ENCODE data around the gene SYTL2. TPM values are rescaled to one million over a fixed set of nuclear protein-coding genes. Genes with fewer than 3 reads are reported as not detected.

SYTL2 gene
- polyA plus RNA-seq, 1 of the 3 experiments (the other 2 are of a cell fraction), result 36.0 TPM

DNA sequence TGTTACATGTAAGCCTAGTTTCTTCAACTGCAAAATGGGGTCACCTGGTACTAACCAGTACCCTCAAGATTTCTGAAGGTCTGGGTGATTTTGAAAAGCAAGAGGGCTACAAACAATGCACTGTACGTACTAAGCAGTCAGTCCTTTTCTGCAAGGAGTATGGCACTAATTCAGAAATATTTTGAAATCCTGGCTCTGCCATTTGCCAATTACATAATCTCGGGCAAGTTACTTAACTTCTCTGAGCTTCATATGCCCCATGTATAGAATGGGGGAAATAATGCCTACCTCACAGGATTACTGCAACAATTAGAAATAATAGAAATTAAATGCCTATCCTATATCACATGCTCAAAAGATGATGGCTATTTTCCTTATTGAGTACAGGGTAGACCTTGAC lies 64.3 kb downstream of the SYTL2 start:
- Histone ChIP-seq H3K9me3 (no peaks in the 10 kb centered on the region), H3K36me3 (replicated peaks in 1 of 2; ENCODE audit: control insufficient read depth in 1 of 2, insufficient read depth in 2 of 2, low read length in 1 of 2) (no peaks in the 10 kb centered on the region), H3K9ac (no peak overlapping the region), H3K27ac (ENCODE audit: low read depth in 2 of 2, low read length in 1 of 2) (no peak overlapping the region), H3K4me2 (no peak overlapping the region), H3K79me2 (ENCODE audit: insufficient read depth) (no peaks in the 10 kb centered on the region), H4K20me1 (ENCODE audit: insufficient read depth) (no peaks in the 10 kb centered on the region), H3K4me3 (ENCODE audit: low read depth in 2 of 2, low read length in 1 of 2) (no peak overlapping the region), H3F3A (replicated peaks; ENCODE audit: insufficient read depth) (no peaks in the 10 kb centered on the region), H2AFZ (ENCODE audit: low read depth) (no peak overlapping the region), H3K4me1 (ENCODE audit: control insufficient read depth in 1 of 2, insufficient read depth in 2 of 2, low read depth in 1 of 2, low read length in 1 of 2) (peaks cover 1 to 4% of the 10 kb centered on the region in 2 experiments; a peak in 1 of 4 replicates), H3K9me2 (no peaks in the 10 kb centered on the region), H3K27me3 (ENCODE audit: insufficient read depth) (no peaks in the 10 kb centered on the region)
- DNase-seq, result no peak
- TF ChIP-seq EP300 (IDR thresholded peaks at IDR 0.05; ENCODE audit: borderline replicate concordance in 1 of 2, low read depth in 1 of 2, low read length in 1 of 2), result no peak
- TF ChIP-seq RAD21 (IDR thresholded peaks at IDR 0.05; ENCODE audit: low read length), result no peak
- no peak for TF ChIP-seq YY1 (IDR thresholded peaks at IDR 0.05; ENCODE audit: low read depth)
- TF ChIP-seq SIN3A (IDR thresholded peaks at IDR 0.05; ENCODE audit: borderline replicate concordance, low read depth, low read length), result no peak
- TF ChIP-seq, protein P1, sequence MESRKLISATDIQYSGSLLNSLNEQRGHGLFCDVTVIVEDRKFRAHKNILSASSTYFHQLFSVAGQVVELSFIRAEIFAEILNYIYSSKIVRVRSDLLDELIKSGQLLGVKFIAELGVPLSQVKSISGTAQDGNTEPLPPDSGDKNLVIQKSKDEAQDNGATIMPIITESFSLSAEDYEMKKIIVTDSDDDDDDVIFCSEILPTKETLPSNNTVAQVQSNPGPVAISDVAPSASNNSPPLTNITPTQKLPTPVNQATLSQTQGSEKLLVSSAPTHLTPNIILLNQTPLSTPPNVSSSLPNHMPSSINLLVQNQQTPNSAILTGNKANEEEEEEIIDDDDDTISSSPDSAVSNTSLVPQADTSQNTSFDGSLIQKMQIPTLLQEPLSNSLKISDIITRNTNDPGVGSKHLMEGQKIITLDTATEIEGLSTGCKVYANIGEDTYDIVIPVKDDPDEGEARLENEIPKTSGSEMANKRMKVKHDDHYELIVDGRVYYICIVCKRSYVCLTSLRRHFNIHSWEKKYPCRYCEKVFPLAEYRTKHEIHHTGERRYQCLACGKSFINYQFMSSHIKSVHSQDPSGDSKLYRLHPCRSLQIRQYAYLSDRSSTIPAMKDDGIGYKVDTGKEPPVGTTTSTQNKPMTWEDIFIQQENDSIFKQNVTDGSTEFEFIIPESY (IDR thresholded peaks at IDR 0.05; ENCODE audit: borderline replicate concordance, low read depth), result no peak
- no peak for TF ChIP-seq NRF1 (IDR thresholded peaks at IDR 0.05; ENCODE audit: low read depth, low read length)
- no peak for TF ChIP-seq EZH2phosphoT487 (IDR thresholded peaks at IDR 0.05; ENCODE audit: borderline replicate concordance, low read depth)
- TF ChIP-seq, protein P2, sequence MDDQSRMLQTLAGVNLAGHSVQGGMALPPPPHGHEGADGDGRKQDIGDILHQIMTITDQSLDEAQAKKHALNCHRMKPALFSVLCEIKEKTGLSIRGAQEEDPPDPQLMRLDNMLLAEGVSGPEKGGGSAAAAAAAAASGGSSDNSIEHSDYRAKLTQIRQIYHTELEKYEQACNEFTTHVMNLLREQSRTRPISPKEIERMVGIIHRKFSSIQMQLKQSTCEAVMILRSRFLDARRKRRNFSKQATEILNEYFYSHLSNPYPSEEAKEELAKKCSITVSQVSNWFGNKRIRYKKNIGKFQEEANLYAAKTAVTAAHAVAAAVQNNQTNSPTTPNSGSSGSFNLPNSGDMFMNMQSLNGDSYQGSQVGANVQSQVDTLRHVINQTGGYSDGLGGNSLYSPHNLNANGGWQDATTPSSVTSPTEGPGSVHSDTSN (IDR thresholded peaks at IDR 0.05), result no peak
- no peak for TF ChIP-seq FOXJ3 (CRISPR knock-in tag; IDR thresholded peaks at IDR 0.05)
- no peak for TF ChIP-seq GATA2 (CRISPR knock-in tag; IDR thresholded peaks at IDR 0.05)
- no peak for TF ChIP-seq NFIC (IDR thresholded peaks at IDR 0.05; ENCODE audit: borderline replicate concordance)
- TF ChIP-seq, protein P3, sequence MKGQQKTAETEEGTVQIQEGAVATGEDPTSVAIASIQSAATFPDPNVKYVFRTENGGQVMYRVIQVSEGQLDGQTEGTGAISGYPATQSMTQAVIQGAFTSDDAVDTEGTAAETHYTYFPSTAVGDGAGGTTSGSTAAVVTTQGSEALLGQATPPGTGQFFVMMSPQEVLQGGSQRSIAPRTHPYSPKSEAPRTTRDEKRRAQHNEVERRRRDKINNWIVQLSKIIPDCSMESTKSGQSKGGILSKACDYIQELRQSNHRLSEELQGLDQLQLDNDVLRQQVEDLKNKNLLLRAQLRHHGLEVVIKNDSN (IDR thresholded peaks at IDR 0.05; ENCODE audit: borderline replicate concordance, low read depth), result no peak
- no peak for TF ChIP-seq RXRA (IDR thresholded peaks at IDR 0.05; ENCODE audit: borderline replicate concordance, low read depth)
- TF ChIP-seq SMC3 (IDR thresholded peaks at IDR 0.05; ENCODE audit: low read depth, low read length), result no peak
- TF ChIP-seq, protein P4, sequence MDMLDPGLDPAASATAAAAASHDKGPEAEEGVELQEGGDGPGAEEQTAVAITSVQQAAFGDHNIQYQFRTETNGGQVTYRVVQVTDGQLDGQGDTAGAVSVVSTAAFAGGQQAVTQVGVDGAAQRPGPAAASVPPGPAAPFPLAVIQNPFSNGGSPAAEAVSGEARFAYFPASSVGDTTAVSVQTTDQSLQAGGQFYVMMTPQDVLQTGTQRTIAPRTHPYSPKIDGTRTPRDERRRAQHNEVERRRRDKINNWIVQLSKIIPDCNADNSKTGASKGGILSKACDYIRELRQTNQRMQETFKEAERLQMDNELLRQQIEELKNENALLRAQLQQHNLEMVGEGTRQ (IDR thresholded peaks at IDR 0.05; ENCODE audit: borderline replicate concordance, low read depth, low read length), result no peak
- TF ChIP-seq, protein P5, sequence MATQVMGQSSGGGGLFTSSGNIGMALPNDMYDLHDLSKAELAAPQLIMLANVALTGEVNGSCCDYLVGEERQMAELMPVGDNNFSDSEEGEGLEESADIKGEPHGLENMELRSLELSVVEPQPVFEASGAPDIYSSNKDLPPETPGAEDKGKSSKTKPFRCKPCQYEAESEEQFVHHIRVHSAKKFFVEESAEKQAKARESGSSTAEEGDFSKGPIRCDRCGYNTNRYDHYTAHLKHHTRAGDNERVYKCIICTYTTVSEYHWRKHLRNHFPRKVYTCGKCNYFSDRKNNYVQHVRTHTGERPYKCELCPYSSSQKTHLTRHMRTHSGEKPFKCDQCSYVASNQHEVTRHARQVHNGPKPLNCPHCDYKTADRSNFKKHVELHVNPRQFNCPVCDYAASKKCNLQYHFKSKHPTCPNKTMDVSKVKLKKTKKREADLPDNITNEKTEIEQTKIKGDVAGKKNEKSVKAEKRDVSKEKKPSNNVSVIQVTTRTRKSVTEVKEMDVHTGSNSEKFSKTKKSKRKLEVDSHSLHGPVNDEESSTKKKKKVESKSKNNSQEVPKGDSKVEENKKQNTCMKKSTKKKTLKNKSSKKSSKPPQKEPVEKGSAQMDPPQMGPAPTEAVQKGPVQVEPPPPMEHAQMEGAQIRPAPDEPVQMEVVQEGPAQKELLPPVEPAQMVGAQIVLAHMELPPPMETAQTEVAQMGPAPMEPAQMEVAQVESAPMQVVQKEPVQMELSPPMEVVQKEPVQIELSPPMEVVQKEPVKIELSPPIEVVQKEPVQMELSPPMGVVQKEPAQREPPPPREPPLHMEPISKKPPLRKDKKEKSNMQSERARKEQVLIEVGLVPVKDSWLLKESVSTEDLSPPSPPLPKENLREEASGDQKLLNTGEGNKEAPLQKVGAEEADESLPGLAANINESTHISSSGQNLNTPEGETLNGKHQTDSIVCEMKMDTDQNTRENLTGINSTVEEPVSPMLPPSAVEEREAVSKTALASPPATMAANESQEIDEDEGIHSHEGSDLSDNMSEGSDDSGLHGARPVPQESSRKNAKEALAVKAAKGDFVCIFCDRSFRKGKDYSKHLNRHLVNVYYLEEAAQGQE (IDR thresholded peaks at IDR 0.05; ENCODE audit: low read depth, low read length), result no peak
- no peak for TF ChIP-seq ELF1 (IDR thresholded peaks at IDR 0.05)
- TF ChIP-seq, protein P6, sequence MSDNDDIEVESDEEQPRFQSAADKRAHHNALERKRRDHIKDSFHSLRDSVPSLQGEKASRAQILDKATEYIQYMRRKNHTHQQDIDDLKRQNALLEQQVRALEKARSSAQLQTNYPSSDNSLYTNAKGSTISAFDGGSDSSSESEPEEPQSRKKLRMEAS (IDR thresholded peaks at IDR 0.05; ENCODE audit: low read depth), result no peak
- TF ChIP-seq JUND (IDR thresholded peaks at IDR 0.05), result no peak
- WGBS (ENCODE audit: low lambda C conversion rate), result 89% methylated on average over 2 of the region's 2 CpGs
- ChIA-PET CTCF (no interaction called here), POLR2A (no interaction called here)

Data from SK-N-SH (cell line).